Trophoblast cell (in vitro differentiated cells and primary cell): ENCODE measurements around the gene PLEKHO2.
A peak's percentile ranks its signal among the peaks of the same experiment; 100 is the strongest.

Experiments
- DNase-seq, 2 donors: peaks; one replicate each; pipeline ENCODE4 v3.0.0-alpha.2; 2016
- H2AFZ ChIP-seq: 2 replicates; pipeline ENCODE4 v1.6.1; 2013; ENCODE audit warnings: low read length, moderate library complexity, mild to moderate bottlenecking; ENCODE audit not compliant: insufficient read depth, poor library complexity
- H2AK5ac ChIP-seq: 2 replicates; pipeline ENCODE4 v1.6.1; 2013; ENCODE audit warnings: mild to moderate bottlenecking, low read length
- H2BK120ac ChIP-seq: 2 replicates; pipeline ENCODE4 v1.6.1; 2013; ENCODE audit warnings: low read length, mild to moderate bottlenecking, moderate library complexity; ENCODE audit not compliant: insufficient read depth, poor library complexity
- H2BK12ac ChIP-seq: 2 replicates; pipeline ENCODE4 v1.6.1; 2013; ENCODE audit warnings: mild to moderate bottlenecking, low read length, moderate library complexity
- H2BK5ac ChIP-seq: 2 replicates; pipeline ENCODE4 v1.6.1; 2013; ENCODE audit warnings: low read length, low read depth, moderate library complexity, mild to moderate bottlenecking; ENCODE audit not compliant: poor library complexity
- H3K14ac ChIP-seq: 2 replicates; pipeline ENCODE4 v1.6.1; 2013; ENCODE audit warnings: mild to moderate bottlenecking, low read length
- H3K18ac ChIP-seq: 2 replicates; pipeline ENCODE4 v1.6.1; 2013; ENCODE audit warnings: mild to moderate bottlenecking, low read length
- H3K23ac ChIP-seq: 2 replicates; pipeline ENCODE4 v1.6.1; 2013; ENCODE audit warnings: low read length
- H3K27ac ChIP-seq: 2 replicates; pipeline ENCODE4 v1.5.1; 2013; ENCODE audit warnings: low read depth, mild to moderate bottlenecking, inconsistent platforms, low read length, moderate library complexity
- H3K27me3 ChIP-seq: 2 replicates; pipeline ENCODE4 v1.6.1; 2013; ENCODE audit warnings: inconsistent platforms, mild to moderate bottlenecking, low read length, moderate library complexity; ENCODE audit not compliant: insufficient read depth
- H3K36me3 ChIP-seq, 2 experiments: 1 replicate in 1 of 2; 2 replicates in 1 of 2; pipeline ENCODE4 v1.6.1; 2013; ENCODE audit warnings: low read length in 2 of 2, mild to moderate bottlenecking in 2 of 2, moderate library complexity in 1 of 2; ENCODE audit not compliant: insufficient read depth in 2 of 2, control insufficient read depth in 1 of 2
- H3K4ac ChIP-seq: 2 replicates; pipeline ENCODE4 v1.6.1; 2013; ENCODE audit warnings: low read depth, mild to moderate bottlenecking, low read length, moderate library complexity
- H3K4me1 ChIP-seq, 2 experiments: 1 replicate in 1 of 2; 2 replicates in 1 of 2; pipeline ENCODE4 v1.6.1; 2013; ENCODE audit warnings: low read length in 2 of 2, mild to moderate bottlenecking in 2 of 2, moderate library complexity in 1 of 2; ENCODE audit not compliant: insufficient read depth in 2 of 2, control insufficient read depth in 1 of 2
- H3K4me2 ChIP-seq: 2 replicates; pipeline ENCODE4 v1.6.1; 2013; ENCODE audit warnings: inconsistent platforms, mild to moderate bottlenecking, low read length, moderate library complexity
- H3K4me3 ChIP-seq: 2 replicates; pipeline ENCODE4 v1.5.1; 2013; ENCODE audit warnings: mild to moderate bottlenecking, low read depth, low read length, inconsistent platforms
- H3K79me1 ChIP-seq: one replicate; pipeline ENCODE4 v1.6.1; 2013; ENCODE audit warnings: low read length
- H3K79me2 ChIP-seq: 2 replicates; pipeline ENCODE4 v1.6.1; 2013; ENCODE audit warnings: low read length, mild to moderate bottlenecking; ENCODE audit not compliant: control insufficient read depth, insufficient read depth, poor library complexity
- H3K9ac ChIP-seq: 2 replicates; pipeline ENCODE4 v1.6.1; 2013; ENCODE audit warnings: mild to moderate bottlenecking, low read length
- H3K9me3 ChIP-seq: 2 replicates; pipeline ENCODE4 v1.6.1; 2013; ENCODE audit warnings: low read depth, mild to moderate bottlenecking, control low read depth, inconsistent platforms, low read length; ENCODE audit not compliant: insufficient read depth
- H4K12ac ChIP-seq: 2 replicates; pipeline ENCODE4 v1.6.1; 2013; ENCODE audit warnings: low read depth, mild to moderate bottlenecking, low read length, moderate library complexity
- H4K8ac ChIP-seq: 2 replicates; pipeline ENCODE4 v1.6.1; 2013; ENCODE audit warnings: low read depth, mild to moderate bottlenecking, low read length, moderate library complexity
- H4K91ac ChIP-seq: one replicate; pipeline ENCODE4 v1.6.1; 2013; ENCODE audit warnings: low read depth, mild to moderate bottlenecking, low read length, moderate library complexity
- WGBS: extraction: QIAGEN DNeasy Blood & Tissue Kit; methylation state at CpG from one replicate; pipeline ENCODE4 v1.1.7; 2013; ENCODE audit warnings: missing lambda C conversion rate; ENCODE audit not compliant: insufficient read length, insufficient coverage; ENCODE audit errors: extremely low coverage; 5-methylcytosine and 5-hydroxymethylcytosine counted together

The PLEKHO2 gene

DNA sequence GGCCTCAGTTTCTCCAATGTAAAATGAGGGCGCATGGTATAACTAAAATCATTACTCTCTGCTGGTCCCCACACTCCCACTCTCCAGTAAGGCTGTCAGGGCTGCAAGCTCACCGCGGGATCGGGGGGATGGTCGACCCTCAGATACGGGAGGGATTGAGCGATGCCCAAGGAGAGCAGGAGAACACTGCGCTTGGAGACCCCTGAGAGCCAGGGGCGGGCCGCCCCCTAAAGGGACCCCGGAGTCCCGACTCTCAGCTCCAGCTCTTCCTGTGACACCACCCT, 713 bp upstream of the PLEKHO2 start:
- Histone ChIP-seq H4K8ac (peak overlapping the region; percentile 74), H2BK12ac (peak overlapping the region; percentile 16), H3K27ac (peak overlapping the region; percentile 81), H2BK120ac (peak overlapping the region; percentile 55), H2AK5ac (no peak overlapping the region), H3K79me1 (peaks cover 13% of the 10 kb centered on the region), H3K23ac (no peak overlapping the region), H3K4ac (no peak overlapping the region), H3K4me1 (peaks cover 31 to 34% of the 10 kb centered on the region in 2 experiments), H4K91ac (peak overlapping the region; percentile 81), H3K27me3 (no peaks in the 10 kb centered on the region), H3K79me2 (peaks cover 8% of the 10 kb centered on the region), H3K18ac (peak overlapping the region; percentile 73), H3K14ac (peak overlapping the region; percentile 56), H4K12ac (peak overlapping the region; percentile 45), H3K36me3 (peaks cover 0 to 2% of the 10 kb centered on the region in 2 experiments), H3K9me3 (no peaks in the 10 kb centered on the region), H3K4me3 (peak overlapping the region; percentile 79), H3K9ac (peak overlapping the region; percentile 80), H2BK5ac (peak overlapping the region; percentile 47), H2AFZ (peak overlapping the region; percentile 66), H3K4me2 (peak overlapping the region; percentile 83)
- no peak for DNase-seq
- no CpG with 5 or more reads among the region's 12 CpGs for WGBS

DNA sequence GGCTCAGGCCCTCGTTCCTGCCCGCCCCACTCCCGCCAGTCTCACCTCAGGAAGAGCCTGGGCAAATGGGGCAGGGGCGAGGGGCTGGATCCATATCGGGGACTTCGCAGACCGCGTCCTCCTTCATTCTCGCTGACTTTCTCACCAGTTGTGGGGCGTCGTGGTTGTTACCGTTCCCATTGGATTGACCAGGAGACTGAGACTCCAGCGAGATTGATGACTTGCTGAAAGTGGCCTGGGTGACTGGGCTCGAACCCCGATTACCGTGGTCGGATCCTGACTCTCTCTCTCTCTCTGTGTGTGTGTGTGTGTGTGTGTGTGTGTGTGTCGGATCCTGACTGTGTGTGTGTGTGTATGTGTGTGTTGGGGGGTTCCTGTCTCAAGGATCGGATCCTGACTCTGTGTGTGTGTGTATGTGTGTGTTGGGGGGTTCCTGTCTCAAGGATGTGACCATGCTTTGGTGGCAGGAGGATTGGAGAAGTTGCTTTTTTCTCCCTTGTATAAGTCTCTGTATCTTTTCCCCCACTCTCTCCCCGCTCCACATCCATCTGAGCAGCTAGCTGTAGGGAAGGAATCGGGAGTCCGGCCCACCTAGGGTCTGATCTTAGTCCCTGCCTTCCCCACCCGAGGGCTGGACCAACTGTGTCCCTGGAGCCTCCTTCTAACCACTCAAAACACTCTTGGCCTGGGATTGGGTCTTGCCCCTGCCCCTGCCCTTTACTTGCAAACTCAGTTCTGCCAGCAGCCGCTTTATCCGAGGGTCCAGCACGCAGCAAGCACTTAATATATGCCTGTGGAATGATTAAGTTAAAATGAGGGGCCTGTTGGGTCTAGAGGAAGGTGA, 603 bp downstream of the PLEKHO2 start:
- peak in 1 of 2 donors; percentile 35 for DNase-seq
- H3K14ac ChIP-seq = peak overlapping the region; percentile 31
- peaks cover 2% of the 10 kb centered on the region in 2 experiments for H3K36me3 ChIP-seq
- no peaks in the 10 kb centered on the region for H3K9me3 ChIP-seq
- H2BK12ac ChIP-seq = peak overlapping the region; percentile 7
- H3K4me3 ChIP-seq = peak overlapping the region; percentile 91
- H3K79me1 ChIP-seq = peaks cover 13% of the 10 kb centered on the region
- H4K8ac ChIP-seq = peak overlapping the region; percentile 0
- H3K23ac ChIP-seq = no peak overlapping the region
- H2AK5ac ChIP-seq = peak overlapping the region; percentile 71
- peak overlapping the region; percentile 81 for H3K9ac ChIP-seq
- peak overlapping the region; percentile 75 for H4K91ac ChIP-seq
- peak overlapping the region; percentile 85 for H3K4ac ChIP-seq
- H2AFZ ChIP-seq = no peak overlapping the region
- H3K4me1 ChIP-seq = peaks cover 31 to 35% of the 10 kb centered on the region in 2 experiments
- H4K12ac ChIP-seq = no peak overlapping the region
- no peaks in the 10 kb centered on the region for H3K27me3 ChIP-seq
- H3K4me2 ChIP-seq = peak overlapping the region; percentile 88
- peak overlapping the region; percentile 27 for H3K18ac ChIP-seq
- no CpG with 5 or more reads among the region's 26 CpGs for WGBS
- H3K27ac ChIP-seq = no peak overlapping the region
- H2BK120ac ChIP-seq = peak overlapping the region; percentile 3
- H3K79me2 ChIP-seq = peaks cover 8% of the 10 kb centered on the region
- H2BK5ac ChIP-seq = peak overlapping the region; percentile 8

DNA sequence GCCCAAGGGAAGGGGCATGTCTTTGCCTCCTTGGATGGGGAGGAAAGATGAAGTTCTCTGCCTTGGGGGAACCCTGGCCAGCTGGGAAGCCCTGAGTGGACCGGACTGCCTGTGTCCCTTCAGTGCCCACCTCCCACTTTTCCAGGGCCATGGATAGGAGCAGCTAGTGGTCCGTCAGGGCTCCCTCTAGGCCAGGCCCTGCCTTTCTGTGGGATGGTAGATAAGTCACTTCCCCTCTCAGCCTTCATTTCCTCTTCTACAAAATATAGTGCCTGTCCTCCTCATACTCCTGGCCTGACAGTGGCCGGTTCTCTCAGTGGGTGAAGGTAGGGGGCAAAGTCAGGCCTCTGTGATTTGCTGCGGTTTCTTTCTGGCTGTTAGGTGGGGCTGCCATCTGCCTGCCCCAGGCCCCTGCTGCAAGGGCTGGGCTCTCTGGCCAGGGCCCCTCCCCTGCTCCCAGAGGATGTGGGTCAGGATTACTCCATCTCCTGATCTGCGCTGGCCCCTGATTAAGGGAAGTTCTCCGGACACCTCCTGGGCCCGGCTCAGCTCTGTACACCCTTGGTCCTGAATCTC, 1.4 kb downstream of the PLEKHO2 start:
- Histone ChIP-seq H3K79me1 (peaks cover 13% of the 10 kb centered on the region), H3K27me3 (no peaks in the 10 kb centered on the region), H3K79me2 (peaks cover 8% of the 10 kb centered on the region), H3K23ac (no peak overlapping the region), H3K4me3 (no peak overlapping the region), H2BK12ac (no peak overlapping the region), H4K12ac (peak overlapping the region; percentile 27), H3K27ac (no peak overlapping the region), H3K36me3 (peaks cover 2 to 6% of the 10 kb centered on the region in 2 experiments), H2BK120ac (no peak overlapping the region), H3K9ac (no peak overlapping the region), H2AFZ (no peak overlapping the region), H3K4ac (peak overlapping the region; percentile 74), H2BK5ac (no peak overlapping the region), H3K18ac (peak overlapping the region; percentile 71), H3K4me2 (peak overlapping the region; percentile 88), H3K9me3 (no peaks in the 10 kb centered on the region), H2AK5ac (no peak overlapping the region), H4K91ac (no peak overlapping the region), H3K14ac (peak overlapping the region; percentile 9), H4K8ac (no peak overlapping the region), H3K4me1 (peaks cover 31 to 35% of the 10 kb centered on the region in 2 experiments)
- no CpG with 5 or more reads among the region's 7 CpGs for WGBS
- peak; percentile 57 to 67 for DNase-seq

DNA sequence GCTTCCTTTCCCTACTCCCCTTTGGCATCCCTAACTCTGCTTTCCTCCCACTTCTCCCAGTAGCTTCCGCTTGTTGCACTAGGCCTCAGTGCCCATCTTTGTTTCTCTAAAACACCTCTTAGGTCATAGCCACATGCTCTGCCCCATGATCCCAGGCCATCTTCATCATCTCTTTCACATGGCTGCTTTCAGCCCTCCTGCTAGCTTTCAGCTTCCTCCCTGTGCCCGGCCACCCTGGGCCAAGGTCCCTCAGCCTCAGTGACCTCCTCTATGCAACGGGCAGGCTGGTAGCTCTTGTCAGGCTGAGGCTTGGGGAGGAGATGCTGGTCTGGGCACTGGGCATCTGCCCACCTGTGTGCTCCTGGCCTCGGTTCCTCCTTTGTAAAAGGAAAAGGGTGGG, 2.3 kb downstream of the PLEKHO2 start:
- Histone ChIP-seq H3K79me1 (peaks cover 13% of the 10 kb centered on the region), H2BK120ac (no peak overlapping the region), H2AK5ac (peak overlapping the region; percentile 20), H3K4me1 (peaks cover 31 to 35% of the 10 kb centered on the region in 2 experiments), H3K79me2 (peaks cover 8% of the 10 kb centered on the region), H3K4me3 (no peak overlapping the region), H3K9ac (no peak overlapping the region), H3K4me2 (no peak overlapping the region), H3K23ac (no peak overlapping the region), H2BK12ac (no peak overlapping the region), H3K18ac (peak overlapping the region; percentile 42), H3K4ac (peak overlapping the region; percentile 24), H4K8ac (no peak overlapping the region), H3K27ac (no peak overlapping the region), H2BK5ac (no peak overlapping the region), H3K27me3 (no peaks in the 10 kb centered on the region), H3K36me3 (peaks cover 2 to 11% of the 10 kb centered on the region in 2 experiments), H3K14ac (no peak overlapping the region), H2AFZ (peak overlapping the region; percentile 37), H4K91ac (no peak overlapping the region), H4K12ac (no peak overlapping the region), H3K9me3 (no peaks in the 10 kb centered on the region)
- no peak for DNase-seq
- no CpG with 5 or more reads among the region's 4 CpGs for WGBS
